ENCODE measurements around the gene VAC14.
"Not testable (repeated sequence)": the region's sequence is repeated elsewhere in the genome, so short reads cannot be mapped to it uniquely, and the experiment has no call there.

Gene VAC14

DNA sequence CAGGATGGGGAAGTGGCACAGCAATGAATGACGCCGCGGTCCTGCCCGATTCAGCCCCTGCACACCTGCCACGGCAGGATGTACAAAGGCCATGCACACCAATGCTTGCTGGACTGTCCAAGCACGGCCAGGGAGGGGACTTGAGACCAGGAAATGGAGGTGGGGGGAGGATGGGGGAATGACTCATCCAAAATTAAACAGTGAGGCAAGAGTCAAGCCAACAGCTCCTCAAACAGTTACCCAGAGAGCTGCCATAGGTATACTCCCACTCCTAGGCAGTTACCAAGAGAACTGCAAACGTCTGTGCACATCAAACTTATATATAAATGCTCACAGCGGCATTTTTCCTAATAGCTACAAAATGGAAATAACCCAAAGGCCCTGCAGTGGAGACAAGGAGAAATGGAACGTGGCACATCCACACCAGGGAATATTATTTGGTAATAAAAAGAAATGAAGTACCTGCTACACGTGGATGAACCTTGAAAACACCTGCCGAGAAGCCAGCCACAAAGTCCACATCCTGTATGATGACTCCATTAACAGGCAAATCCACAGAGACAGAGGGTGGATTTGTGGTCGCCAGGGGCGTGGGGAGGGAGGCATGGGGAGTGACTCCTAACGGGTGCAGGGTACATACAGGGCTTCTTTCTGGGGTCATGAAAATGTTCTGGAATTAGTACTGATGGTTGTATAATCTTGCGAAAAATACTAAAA lies 54.1 kb downstream of the VAC14 start:
- no peak for TF ChIP-seq CTCF (IDR thresholded peaks at IDR 0.05; ENCODE audit: low read depth, low read length)
- H3K4me3 ChIP-seq (ENCODE audit: low read depth, low read length): no peak overlapping the region
- peak; percentile 90 for DNase-seq (ENCODE audit: low read depth, low spot score)
- in situ Hi-C loops (cut with HindIII; ENCODE audit: low sequenced_read_pairs): no loop called here

- H3K4me3 ChIP-seq (ENCODE audit: low read depth, low read length): no peak overlapping the region
- DNase-seq (ENCODE audit: low read depth, low spot score): peak; percentile 69
- in situ Hi-C loops (cut with HindIII; ENCODE audit: low sequenced_read_pairs): no loop called here
- no peak for TF ChIP-seq CTCF (IDR thresholded peaks at IDR 0.05; ENCODE audit: low read depth, low read length)
Measured at GRCh38 chr16:70746040-70746707, 54.8 kb downstream of the VAC14 start.

GRCh38 chr16:70745536-70746025 lies 55.4 kb downstream of the VAC14 start:
- H3K4me3 ChIP-seq (ENCODE audit: low read depth, low read length): no peak overlapping the region
- in situ Hi-C loops (cut with HindIII; ENCODE audit: low sequenced_read_pairs): no loop called here
- no peak for TF ChIP-seq CTCF (IDR thresholded peaks at IDR 0.05; ENCODE audit: low read depth, low read length)
- no peak for DNase-seq (ENCODE audit: low read depth, low spot score)

GRCh38 chr16:70744366-70744765 lies 56.6 kb downstream of the VAC14 start:
- DNase-seq (ENCODE audit: low read depth, low spot score): no peak
- in situ Hi-C loops (cut with HindIII; ENCODE audit: low sequenced_read_pairs): no loop called here

DNA sequence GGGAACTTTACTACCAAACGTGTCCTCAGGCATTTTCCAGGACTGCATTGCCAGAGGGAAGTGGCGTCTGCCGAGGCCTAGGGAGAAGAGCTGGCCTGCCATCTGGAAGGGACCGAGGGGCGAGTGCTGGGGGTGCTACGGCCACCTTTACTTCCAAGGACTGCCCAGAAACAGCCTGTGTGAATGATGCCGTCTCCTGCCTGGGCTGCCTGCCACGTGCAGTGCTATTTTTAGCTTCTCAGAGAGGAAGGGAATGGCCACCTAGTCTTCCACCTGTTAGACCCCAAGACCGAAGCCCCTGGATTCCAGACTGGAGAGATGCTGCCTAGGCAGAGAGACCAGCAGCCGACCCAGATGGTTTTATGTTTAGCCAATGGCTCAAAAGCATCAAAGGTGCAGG lies 57.2 kb downstream of the VAC14 start:
- no peak for TF ChIP-seq CTCF (IDR thresholded peaks at IDR 0.05; ENCODE audit: low read depth, low read length)
- no peak overlapping the region for H3K4me3 ChIP-seq (ENCODE audit: low read depth, low read length)
- DNase-seq (ENCODE audit: low read depth, low spot score): no peak
- in situ Hi-C loops (cut with HindIII; ENCODE audit: low sequenced_read_pairs): no loop called here

More at GRCh38 chr16:70744366-70744765, 56.6 kb downstream of the VAC14 start:
- no peak overlapping the region for H3K4me3 ChIP-seq (ENCODE audit: low read depth, low read length)
- no peak for TF ChIP-seq CTCF (IDR thresholded peaks at IDR 0.05; ENCODE audit: low read depth, low read length)

DNA sequence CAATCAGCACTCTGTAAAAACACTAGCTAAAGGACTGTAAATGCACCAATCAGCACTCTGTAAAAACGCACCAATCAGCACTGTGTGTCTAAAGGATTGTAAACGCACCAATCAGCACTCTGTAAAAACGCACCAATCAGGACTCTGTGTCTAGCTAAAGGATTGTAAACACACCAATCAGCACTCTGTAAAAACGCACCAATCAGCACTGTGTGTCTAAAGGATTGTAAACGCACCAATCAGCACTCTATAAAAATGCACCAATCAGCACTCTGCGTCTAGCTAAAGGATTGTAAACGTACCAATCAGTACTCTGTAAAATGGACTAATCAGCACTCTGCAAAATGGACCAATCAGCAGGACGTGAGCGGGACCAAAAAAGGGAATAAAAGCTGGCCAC lies 58.0 kb downstream of the VAC14 start:
- DNase-seq (ENCODE audit: low read depth, low spot score); H3K4me3 ChIP-seq (ENCODE audit: low read depth, low read length); in situ Hi-C loops (cut with HindIII; ENCODE audit: low sequenced_read_pairs): not testable (repeated sequence)

DNA sequence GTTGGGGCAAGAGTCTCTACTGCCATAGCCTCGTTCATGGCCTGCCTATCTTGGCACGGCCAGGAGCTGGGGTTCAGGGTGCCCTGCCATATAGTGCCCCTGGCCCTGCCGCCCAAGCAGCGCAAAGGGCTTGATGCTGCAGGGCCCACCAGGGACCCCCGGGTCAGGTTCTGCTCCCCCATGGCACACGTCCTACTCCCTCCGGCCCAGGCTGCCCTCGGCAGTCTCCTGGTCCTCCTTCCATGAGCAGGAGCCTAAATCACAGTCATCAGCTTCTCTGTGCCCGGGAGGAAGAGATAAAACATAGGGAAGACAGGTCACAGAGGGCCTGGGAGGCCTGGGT lies 59.2 kb downstream of the VAC14 start:
- in situ Hi-C loops (cut with HindIII; ENCODE audit: low sequenced_read_pairs): no loop called here
- DNase-seq (ENCODE audit: low read depth, low spot score): no peak
- H3K4me3 ChIP-seq (ENCODE audit: low read depth, low read length): no peak overlapping the region
- TF ChIP-seq CTCF (IDR thresholded peaks at IDR 0.05; ENCODE audit: low read depth, low read length): no peak

Data from astrocyte of the spinal cord (primary cell).